Hepatocyte (in vitro differentiated cells): ENCODE data around the gene KLHL17.

Source experiments
- CTCF ChIP-seq: fragments of 200-600 bp; sonication (generic); IDR thresholded peaks from 2 replicates; pipeline ENCODE4 v1.5.1; 2016; ENCODE audit warnings: antibody characterized with exemption, mild to moderate bottlenecking; ENCODE audit not compliant: poor library complexity
- EZH2 ChIP-seq: fragments of 200-600 bp; sonication (generic); IDR thresholded peaks from 2 replicates; pipeline ENCODE4 v1.6.1; 2016; ENCODE audit warnings: antibody characterized with exemption, mild to moderate bottlenecking, borderline replicate concordance
- EZH2phosphoT487 ChIP-seq: fragments of 200-600 bp; sonication (generic); IDR thresholded peaks from one replicate; pipeline ENCODE4 v1.6.1; 2018; ENCODE audit warnings: antibody characterized with exemption, mild to moderate bottlenecking, low read depth, moderate library complexity; ENCODE audit not compliant: unreplicated experiment, severe bottlenecking

GRCh38 chr1:939511-940106 lies 20.8 kb upstream of the KLHL17 start:
- no peak for TF ChIP-seq CTCF
- TF ChIP-seq EZH2: no peak
- TF ChIP-seq EZH2phosphoT487: no peak
